Activated CD4-positive, alpha-beta T cell treated with anti-CD3 and anti-CD28 coated beads, Interleukin-2, amount 50 U/mL, for 1 hour (primary cell): ENCODE measurements around the gene BTNL9.
"Not testable (repeated sequence)": the region's sequence is repeated elsewhere in the genome, so short reads cannot be mapped to it uniquely, and the experiment has no call there.

Source experiments
- DNase-seq: peaks from one replicate; pipeline ENCODE4 v3.0.0-alpha.2; 2020

BTNL9 gene

GRCh38 chr5:181039931-181040630 lies at the start of gene BTNL9:
BTNL9 (plus strand) TSS chr5:181040266; CDS start chr5:181045490, 5,224 bp downstream.
- DNase-seq: no peak

GRCh38 chr5:180990882-180991242 lies 49.2 kb upstream of the BTNL9 start:
- DNase-seq: no peak

GRCh38 chr5:181001947-181002346 lies 38.1 kb upstream of the BTNL9 start:
- DNase-seq: no peak

- no peak for DNase-seq
These were observed 34.3 kb upstream of the BTNL9 start for GRCh38 chr5:181005791-181006190.

GRCh38 chr5:181008136-181008535 lies 31.9 kb upstream of the BTNL9 start:
- DNase-seq: no peak

DNA sequence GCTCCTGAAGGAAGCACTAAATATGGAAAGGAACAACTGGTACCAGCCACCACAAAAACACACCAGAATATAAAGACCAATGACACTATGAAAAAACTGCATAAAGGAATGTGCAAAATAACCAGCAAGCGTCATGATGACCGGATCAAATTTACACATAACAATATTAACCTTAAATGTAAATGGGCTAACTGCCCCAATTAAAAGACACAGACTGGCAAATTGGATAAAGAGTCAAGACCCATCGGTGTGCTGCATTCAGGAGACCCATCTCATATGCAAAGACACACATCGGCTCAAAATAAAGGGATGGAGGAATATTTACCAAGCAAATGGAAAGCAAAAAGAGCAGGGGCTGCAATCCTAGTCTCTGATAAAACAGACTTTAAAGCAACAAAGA lies 30.0 kb upstream of the BTNL9 start:
- DNase-seq: not testable (repeated sequence)

GRCh38 chr5:181014654-181015053 lies 25.4 kb upstream of the BTNL9 start:
- not testable (repeated sequence) for DNase-seq

GRCh38 chr5:181017448-181017847 lies 22.6 kb upstream of the BTNL9 start:
- not testable (repeated sequence) for DNase-seq

- no peak for DNase-seq
These were observed 19.4 kb upstream of the BTNL9 start for GRCh38 chr5:181020688-181021087.

DNA sequence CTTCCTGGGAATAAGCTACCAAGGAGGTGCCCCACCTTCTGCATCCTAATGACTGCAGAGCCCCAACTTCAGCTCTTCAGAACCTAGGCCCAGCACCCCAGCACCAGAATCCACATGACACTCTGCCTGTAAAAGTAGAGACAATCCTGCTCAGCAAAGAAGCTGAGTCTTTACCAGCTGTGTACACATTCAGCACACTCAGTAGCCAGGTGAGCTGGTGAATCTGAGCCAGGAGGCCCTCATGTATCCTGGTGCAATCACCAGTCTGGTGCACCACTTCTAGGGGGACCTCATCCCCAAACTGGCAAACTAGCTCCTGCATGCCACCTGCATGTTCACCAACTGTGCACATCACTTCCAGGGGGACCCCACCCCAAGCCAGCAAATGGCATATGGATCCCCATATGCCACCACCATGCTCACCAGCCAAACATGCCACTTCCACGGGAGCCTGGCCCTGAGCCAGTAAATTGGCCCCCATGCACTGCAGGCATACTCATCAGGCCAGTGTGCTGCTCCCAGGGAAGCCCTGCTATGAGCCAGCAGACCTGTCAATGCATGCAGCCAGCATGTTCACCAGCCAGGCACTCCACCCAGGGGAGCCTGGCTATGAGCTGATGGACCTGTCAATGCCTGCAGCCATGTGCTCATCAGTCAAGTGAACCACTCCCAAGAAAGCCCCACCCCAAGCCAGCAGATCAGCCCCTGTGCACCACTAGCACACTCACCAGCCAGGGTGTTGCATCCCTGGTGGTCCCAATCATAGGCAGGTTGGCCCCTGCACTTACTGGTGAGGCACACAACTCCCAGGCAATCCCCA lies 15.6 kb upstream of the BTNL9 start:
- DNase-seq: no peak

DNA sequence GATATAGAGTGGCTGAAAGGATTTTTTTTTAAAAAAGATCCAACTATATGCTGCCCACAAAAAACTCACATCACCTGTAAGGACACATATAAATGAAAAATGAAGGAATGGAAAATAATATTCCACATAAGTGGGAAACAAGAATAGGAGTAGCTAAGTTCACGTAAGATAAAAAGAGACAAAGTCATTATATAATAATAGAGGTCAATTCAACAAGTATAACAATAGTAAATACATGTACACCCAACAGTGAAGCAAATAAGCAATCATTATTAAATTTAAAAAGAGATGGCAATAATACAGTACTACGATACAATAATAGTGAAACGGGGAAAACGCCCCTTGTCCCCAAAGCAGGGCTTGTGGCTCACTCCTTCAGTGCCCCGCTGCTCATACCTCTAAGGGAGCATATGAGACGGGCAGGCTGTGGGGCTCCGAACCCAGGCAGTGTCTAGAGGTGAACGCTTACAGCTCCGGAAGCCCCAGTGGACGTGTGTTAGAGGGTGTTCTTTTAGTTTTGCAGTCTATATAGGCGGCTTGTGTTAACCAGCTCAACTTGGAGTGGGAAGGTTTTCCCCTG lies 12.5 kb upstream of the BTNL9 start:
- no peak for DNase-seq

DNA sequence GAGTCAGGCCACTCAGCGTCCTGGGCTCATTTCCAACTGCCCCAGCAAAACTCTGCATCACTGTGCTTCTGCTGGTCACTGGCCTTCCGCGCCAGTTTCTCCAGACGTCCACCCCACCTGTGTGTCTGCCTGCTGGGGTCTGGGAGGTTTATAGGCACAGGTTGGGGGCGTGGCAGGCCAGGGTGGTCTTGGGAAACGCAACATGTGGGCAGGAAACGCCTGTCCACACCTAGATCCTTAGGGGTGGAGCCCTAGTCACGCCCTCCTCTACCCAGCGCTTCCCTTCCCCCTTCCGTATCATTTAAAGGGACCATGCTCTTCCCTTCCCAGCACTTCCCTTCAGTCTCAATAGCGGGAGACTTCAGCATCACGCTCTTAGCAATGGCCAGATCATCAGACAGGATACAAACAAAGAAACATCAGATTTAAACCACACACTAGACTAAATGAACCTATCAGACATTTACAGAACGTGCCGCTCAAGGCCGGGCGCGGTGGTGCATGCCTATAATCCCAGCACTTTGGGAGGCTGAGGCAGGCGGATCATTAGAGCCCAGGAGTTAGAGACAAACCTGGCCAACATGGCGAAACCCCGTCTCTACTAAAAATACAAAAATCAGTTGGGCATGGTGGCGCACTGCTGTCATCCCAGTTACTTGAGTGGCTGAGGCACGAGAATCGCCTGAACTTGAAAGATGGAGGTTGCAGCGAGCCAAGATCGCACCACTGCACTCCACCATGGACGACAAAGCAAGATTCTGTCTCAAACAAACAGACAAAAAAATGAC lies 11.8 kb upstream of the BTNL9 start:
- no peak for DNase-seq

DNA sequence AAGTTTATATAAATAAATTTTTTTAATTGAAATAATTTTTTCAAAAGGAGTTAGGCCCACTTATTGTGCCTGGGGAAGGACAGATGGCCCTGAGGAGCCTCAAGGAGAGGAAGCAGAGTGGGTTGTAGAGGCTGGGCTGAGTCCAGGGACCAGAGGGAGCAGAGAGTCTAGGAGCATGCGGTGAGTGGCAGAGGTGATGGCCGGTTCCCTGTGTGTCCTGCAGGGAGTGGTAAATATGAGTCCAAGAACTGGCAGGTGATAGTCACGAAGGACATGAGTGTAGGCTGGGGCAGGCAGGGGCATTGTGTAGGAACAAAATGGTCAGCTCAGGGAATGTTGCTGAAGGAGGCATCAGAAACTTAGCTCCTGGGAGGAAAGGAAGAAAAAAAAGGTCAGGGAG lies 8.3 kb upstream of the BTNL9 start:
- DNase-seq: no peak

- no peak for DNase-seq
These were observed 3.9 kb upstream of the BTNL9 start for GRCh38 chr5:181035991-181036815.

DNA sequence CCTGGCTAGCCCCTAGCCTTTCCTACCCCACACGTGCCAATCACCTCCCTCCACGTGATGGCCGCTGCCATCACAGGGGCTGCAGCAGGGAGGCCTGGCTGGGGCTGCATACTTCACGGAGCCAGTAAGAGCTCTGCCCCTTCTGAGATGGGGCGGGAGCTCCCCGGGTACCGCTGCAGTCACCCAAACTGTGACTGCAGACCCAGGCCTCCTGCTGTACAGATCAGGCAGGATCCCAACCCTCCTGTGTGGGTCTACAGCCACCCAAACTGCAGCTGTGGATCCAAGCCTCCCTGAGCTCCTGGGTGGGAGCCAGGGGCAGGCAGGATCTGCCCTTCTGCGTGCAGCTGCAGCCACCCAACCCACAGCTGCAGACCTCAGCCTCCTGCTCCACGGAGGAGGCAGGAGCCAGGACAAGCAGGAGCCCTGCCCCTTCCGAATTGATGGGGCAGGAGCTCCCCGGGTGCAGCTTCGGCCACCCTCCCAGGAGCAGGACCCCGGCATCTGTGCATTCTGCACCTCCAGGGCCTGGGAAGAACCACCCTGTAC lies 3.2 kb upstream of the BTNL9 start:
- no peak for DNase-seq

- no peak for DNase-seq
These were observed 2.7 kb upstream of the BTNL9 start for GRCh38 chr5:181037365-181037861.

DNA sequence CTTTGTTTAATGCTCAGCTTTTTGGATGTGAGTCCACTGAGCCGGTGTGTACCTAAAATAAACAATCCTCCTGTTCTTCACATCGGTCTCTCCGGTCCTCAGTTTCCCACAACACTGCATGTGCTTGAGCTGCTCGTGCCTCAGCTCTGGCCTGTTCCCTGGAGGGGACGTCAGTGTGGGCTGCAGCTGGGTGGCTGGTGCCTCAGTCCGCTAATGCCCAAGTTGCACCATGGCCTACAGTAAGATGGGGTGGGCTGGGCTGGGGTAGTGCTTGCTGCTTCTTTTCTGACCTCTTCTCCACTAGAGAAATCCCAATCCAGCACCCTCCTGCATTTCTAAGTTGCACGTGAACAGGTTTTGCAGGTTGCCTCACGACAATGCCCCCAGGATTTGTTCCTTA lies 595 bp upstream of the BTNL9 start:
- DNase-seq: no peak

DNA sequence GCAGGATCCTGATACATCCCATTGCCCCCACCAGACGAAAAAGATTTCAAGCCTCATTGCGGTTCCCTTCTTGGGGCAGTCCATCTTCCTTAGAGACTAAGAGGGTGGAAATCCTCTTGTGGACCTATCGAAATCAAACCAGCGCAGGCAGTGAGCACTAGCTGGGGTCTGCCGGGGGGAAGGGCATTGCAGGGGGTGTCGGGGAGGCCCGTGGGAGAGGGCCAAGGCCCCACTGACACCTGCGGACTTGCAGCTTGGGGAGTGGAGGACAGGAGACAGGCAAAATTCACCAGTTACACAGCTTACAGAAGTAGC lies 522 bp downstream of the BTNL9 start:
- DNase-seq: no peak

DNA sequence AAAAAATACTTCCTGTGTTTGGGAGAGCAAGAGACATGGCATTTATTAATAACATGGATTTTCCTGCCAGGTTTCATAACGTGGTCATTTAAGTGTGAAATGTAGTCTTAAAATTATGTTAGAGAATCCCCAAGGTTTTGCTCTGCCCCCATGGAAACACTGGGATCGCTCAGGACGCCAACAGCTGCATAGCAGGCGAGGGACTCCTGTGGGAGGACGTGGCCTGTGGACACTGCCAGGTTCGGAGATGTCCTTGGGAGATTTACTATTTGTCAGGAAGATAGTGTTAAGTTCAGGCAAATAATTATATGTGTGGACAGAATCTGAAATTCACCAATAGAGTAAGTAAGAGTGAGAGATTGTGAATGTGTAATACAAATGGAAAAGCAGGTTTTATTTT lies 977 bp downstream of the BTNL9 start:
- no peak for DNase-seq

DNA sequence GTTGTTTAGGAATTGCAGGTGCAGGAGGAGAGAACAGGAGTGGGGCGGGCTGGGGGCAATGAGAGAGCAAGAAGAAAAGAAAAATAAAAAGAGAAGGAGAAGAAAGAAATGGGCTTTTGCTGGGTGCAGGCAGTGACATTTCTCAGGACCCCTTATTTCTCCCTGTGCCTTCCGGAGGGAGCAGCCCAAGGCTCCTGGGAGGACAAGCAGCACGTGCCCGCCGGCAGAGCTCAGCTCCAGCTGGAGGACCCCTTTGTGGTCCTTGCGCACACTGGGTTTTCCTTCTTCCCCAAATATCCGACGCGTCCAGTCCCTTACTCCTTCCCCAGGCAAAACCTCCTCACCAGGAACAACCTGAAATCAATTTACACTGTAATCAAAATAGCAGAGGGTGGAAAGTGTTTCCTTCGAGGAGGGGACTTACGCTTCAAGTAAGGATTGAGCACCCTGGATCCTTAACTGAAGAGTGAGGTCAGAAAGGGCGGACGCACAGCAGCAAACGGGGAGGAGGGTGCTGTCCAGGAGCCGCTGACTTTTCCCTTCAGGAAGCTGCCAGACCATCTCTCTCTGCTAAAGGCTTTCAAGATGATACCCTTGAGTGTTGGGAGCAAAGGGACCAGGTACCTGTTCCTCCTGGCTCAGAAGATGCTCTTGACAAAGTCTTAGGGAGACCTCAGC lies 2.1 kb downstream of the BTNL9 start:
- no peak for DNase-seq

DNA sequence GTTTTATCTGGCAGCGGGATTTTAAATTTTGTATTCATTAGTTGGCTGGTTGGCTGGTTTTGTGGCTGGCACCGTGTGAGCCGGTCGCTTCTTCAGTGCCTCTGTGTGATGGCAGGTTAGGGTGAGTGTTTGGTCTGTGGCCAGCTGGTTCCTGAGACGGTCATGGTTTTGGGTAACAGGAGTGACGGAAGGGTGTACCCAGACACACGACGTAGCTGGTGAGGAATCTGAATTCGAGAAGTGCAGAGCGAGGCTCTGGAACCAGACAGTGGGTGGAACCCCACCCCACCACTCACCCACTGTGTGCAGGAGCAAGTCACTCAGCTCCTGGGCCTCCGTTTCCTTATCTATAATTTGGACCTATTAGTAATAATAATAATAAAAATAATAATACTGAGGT lies 2.7 kb downstream of the BTNL9 start:
- DNase-seq: no peak
